ENCODE measurements around the gene BMPR2. TPM values are rescaled to one million over a fixed set of nuclear protein-coding genes. Genes with fewer than 3 reads are reported as not detected.
"Not testable (repeated sequence)": the region's sequence is repeated elsewhere in the genome, so short reads cannot be mapped to it uniquely, and the experiment has no call there.

The BMPR2 gene
- total RNA-seq, 1 donor = 12.9 TPM

- no peaks in the 10 kb centered on the region for H3K9me3 ChIP-seq (ENCODE audit: low read depth, low read length)
- no peaks in the 10 kb centered on the region for H3K27me3 ChIP-seq (ENCODE audit: insufficient read depth, low read length)
- H3K4me3 ChIP-seq (ENCODE audit: low read length) = no peak overlapping the region
- no peaks in the 10 kb centered on the region for H3K4me1 ChIP-seq (ENCODE audit: insufficient read depth, low read length)
Observed at GRCh38 chr2:202512176-202512575, 136.0 kb downstream of the BMPR2 start.

- Histone ChIP-seq H3K4me3 (ENCODE audit: low read length) (no peak overlapping the region), H3K4me1 (ENCODE audit: insufficient read depth, low read length) (no peaks in the 10 kb centered on the region), H3K27me3 (ENCODE audit: insufficient read depth, low read length) (no peaks in the 10 kb centered on the region), H3K9me3 (ENCODE audit: low read depth, low read length) (no peaks in the 10 kb centered on the region)
Observed at GRCh38 chr2:202514732-202515131, 138.6 kb downstream of the BMPR2 start.

GRCh38 chr2:202519453-202519852 is 143.3 kb downstream of the BMPR2 start:
- H3K4me3 ChIP-seq (ENCODE audit: low read length) = no peak overlapping the region
- no peaks in the 10 kb centered on the region for H3K4me1 ChIP-seq (ENCODE audit: insufficient read depth, low read length)
- H3K9me3 ChIP-seq (ENCODE audit: low read depth, low read length) = no peaks in the 10 kb centered on the region
- H3K27me3 ChIP-seq (ENCODE audit: insufficient read depth, low read length) = no peaks in the 10 kb centered on the region

- Histone ChIP-seq H3K27me3 (ENCODE audit: insufficient read depth, low read length) (no peaks in the 10 kb centered on the region), H3K4me1 (ENCODE audit: insufficient read depth, low read length) (no peaks in the 10 kb centered on the region), H3K4me3 (ENCODE audit: low read length) (no peak overlapping the region), H3K9me3 (ENCODE audit: low read depth, low read length) (no peaks in the 10 kb centered on the region)
Observed at GRCh38 chr2:202521470-202521869, 145.3 kb downstream of the BMPR2 start.

GRCh38 chr2:202529389-202529788 is 153.3 kb downstream of the BMPR2 start:
- H3K27me3 ChIP-seq (ENCODE audit: insufficient read depth, low read length) = no peaks in the 10 kb centered on the region
- H3K4me1 ChIP-seq (ENCODE audit: insufficient read depth, low read length) = peaks cover 3% of the 10 kb centered on the region
- no peak overlapping the region for H3K4me3 ChIP-seq (ENCODE audit: low read length)
- H3K9me3 ChIP-seq (ENCODE audit: low read depth, low read length) = no peaks in the 10 kb centered on the region

- Histone ChIP-seq H3K4me1 (ENCODE audit: insufficient read depth, low read length) (peaks cover 3% of the 10 kb centered on the region), H3K4me3 (ENCODE audit: low read length) (no peak overlapping the region), H3K27me3 (ENCODE audit: insufficient read depth, low read length) (no peaks in the 10 kb centered on the region), H3K9me3 (ENCODE audit: low read depth, low read length) (no peaks in the 10 kb centered on the region)
Observed at GRCh38 chr2:202530038-202530437, 153.9 kb downstream of the BMPR2 start.

GRCh38 chr2:202535290-202535689 is 159.2 kb downstream of the BMPR2 start:
- H3K4me1 ChIP-seq (ENCODE audit: insufficient read depth, low read length); H3K27me3 ChIP-seq (ENCODE audit: insufficient read depth, low read length); H3K9me3 ChIP-seq (ENCODE audit: low read depth, low read length); H3K4me3 ChIP-seq (ENCODE audit: low read length): not testable (repeated sequence)

- H3K9me3 ChIP-seq (ENCODE audit: low read depth, low read length) = no peaks in the 10 kb centered on the region
- H3K4me3 ChIP-seq (ENCODE audit: low read length) = no peak overlapping the region
- no peaks in the 10 kb centered on the region for H3K4me1 ChIP-seq (ENCODE audit: insufficient read depth, low read length)
- H3K27me3 ChIP-seq (ENCODE audit: insufficient read depth, low read length) = no peaks in the 10 kb centered on the region
Observed at GRCh38 chr2:202541137-202541536, 165.0 kb downstream of the BMPR2 start.

GRCh38 chr2:202542142-202542541 is 166.0 kb downstream of the BMPR2 start:
- Histone ChIP-seq H3K4me3 (ENCODE audit: low read length) (no peak overlapping the region), H3K27me3 (ENCODE audit: insufficient read depth, low read length) (no peaks in the 10 kb centered on the region), H3K4me1 (ENCODE audit: insufficient read depth, low read length) (no peaks in the 10 kb centered on the region), H3K9me3 (ENCODE audit: low read depth, low read length) (no peaks in the 10 kb centered on the region)

- H3K4me1 ChIP-seq (ENCODE audit: insufficient read depth, low read length) = no peaks in the 10 kb centered on the region
- no peaks in the 10 kb centered on the region for H3K27me3 ChIP-seq (ENCODE audit: insufficient read depth, low read length)
- no peak overlapping the region for H3K4me3 ChIP-seq (ENCODE audit: low read length)
- no peaks in the 10 kb centered on the region for H3K9me3 ChIP-seq (ENCODE audit: low read depth, low read length)
Observed at GRCh38 chr2:202545523-202545922, 169.4 kb downstream of the BMPR2 start.

- Histone ChIP-seq H3K9me3 (ENCODE audit: low read depth, low read length) (no peaks in the 10 kb centered on the region), H3K4me3 (ENCODE audit: low read length) (no peak overlapping the region), H3K4me1 (ENCODE audit: insufficient read depth, low read length) (no peaks in the 10 kb centered on the region), H3K27me3 (ENCODE audit: insufficient read depth, low read length) (no peaks in the 10 kb centered on the region)
Observed at GRCh38 chr2:202545931-202546330, 169.8 kb downstream of the BMPR2 start.

GRCh38 chr2:202546499-202547141 is 170.5 kb downstream of the BMPR2 start:
- not testable (repeated sequence) for H3K9me3 ChIP-seq (ENCODE audit: low read depth, low read length); H3K4me3 ChIP-seq (ENCODE audit: low read length); H3K4me1 ChIP-seq (ENCODE audit: insufficient read depth, low read length); H3K27me3 ChIP-seq (ENCODE audit: insufficient read depth, low read length)

- no peaks in the 10 kb centered on the region for H3K27me3 ChIP-seq (ENCODE audit: insufficient read depth, low read length)
Observed at GRCh38 chr2:202548240-202548639, 172.1 kb downstream of the BMPR2 start.

GRCh38 chr2:202551000-202551399 is 174.9 kb downstream of the BMPR2 start:
- H3K9me3 ChIP-seq (ENCODE audit: low read depth, low read length); H3K27me3 ChIP-seq (ENCODE audit: insufficient read depth, low read length); H3K4me1 ChIP-seq (ENCODE audit: insufficient read depth, low read length); H3K4me3 ChIP-seq (ENCODE audit: low read length): not testable (repeated sequence)

More at GRCh38 chr2:202548240-202548639, 172.1 kb downstream of the BMPR2 start:
- H3K4me1 ChIP-seq (ENCODE audit: insufficient read depth, low read length) = no peaks in the 10 kb centered on the region
- H3K4me3 ChIP-seq (ENCODE audit: low read length) = no peak overlapping the region
- no peaks in the 10 kb centered on the region for H3K9me3 ChIP-seq (ENCODE audit: low read depth, low read length)

GRCh38 chr2:202555356-202555755 is 179.2 kb downstream of the BMPR2 start:
- Histone ChIP-seq H3K4me3 (ENCODE audit: low read length) (no peak overlapping the region), H3K4me1 (ENCODE audit: insufficient read depth, low read length) (no peaks in the 10 kb centered on the region), H3K9me3 (ENCODE audit: low read depth, low read length) (no peaks in the 10 kb centered on the region), H3K27me3 (ENCODE audit: insufficient read depth, low read length) (no peaks in the 10 kb centered on the region)

GRCh38 chr2:202560200-202560599 is 184.1 kb downstream of the BMPR2 start:
- Histone ChIP-seq H3K4me1 (ENCODE audit: insufficient read depth, low read length) (no peaks in the 10 kb centered on the region), H3K4me3 (ENCODE audit: low read length) (no peak overlapping the region), H3K27me3 (ENCODE audit: insufficient read depth, low read length) (no peaks in the 10 kb centered on the region), H3K9me3 (ENCODE audit: low read depth, low read length) (no peaks in the 10 kb centered on the region)
